Stimulated activated CD8-positive, alpha-beta memory T cell treated with anti-CD3 and anti-CD28 coated beads, Interleukin-7, amount 100 ng/mL, for 24 hours (primary cell): ENCODE results near the gene YEATS4.

ENCODE experiments used
- DNase-seq: peaks from one replicate; pipeline ENCODE4 v3.0.0-alpha.2; 2020; ENCODE audit warnings: low read depth

The YEATS4 gene

DNA sequence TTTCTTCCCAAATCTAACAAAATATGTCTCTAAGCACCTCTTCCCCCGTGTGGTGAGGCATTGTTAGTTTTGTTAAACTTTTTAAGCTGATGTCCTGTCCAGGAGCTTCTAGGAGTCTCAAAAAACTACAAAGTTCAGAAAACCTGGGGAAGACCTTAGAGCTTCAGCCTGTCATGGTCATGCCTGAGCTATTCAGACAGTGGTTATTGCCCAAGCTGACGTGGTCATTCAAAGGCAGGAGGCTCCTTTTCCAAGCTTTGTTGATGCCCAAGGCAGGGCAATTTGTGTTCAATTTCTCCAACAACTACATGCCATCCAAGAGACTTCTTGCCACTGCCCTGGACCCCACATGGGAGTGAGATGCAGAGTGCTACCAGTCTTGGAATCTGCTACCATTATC is 17.1 kb upstream of the YEATS4 start:
- DNase-seq = no peak

DNA sequence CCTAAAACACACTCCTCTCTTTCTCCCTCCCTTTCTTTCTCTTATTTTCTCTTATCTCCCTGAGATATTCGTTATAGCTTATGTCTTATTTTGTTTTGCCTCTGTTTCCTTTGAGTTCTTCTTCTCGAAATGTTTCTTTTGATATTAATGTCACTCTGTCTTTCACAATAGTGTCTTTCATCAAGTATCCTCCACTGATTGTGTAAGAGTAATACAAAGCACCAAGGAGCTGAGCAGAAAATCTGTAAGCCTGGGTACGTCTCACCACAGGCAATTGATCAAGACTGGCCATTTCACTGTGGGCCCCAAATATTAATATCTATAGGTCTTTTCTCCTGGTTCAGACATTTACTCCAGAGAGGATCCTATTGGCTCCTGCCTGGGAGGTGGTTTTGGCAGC is 16.2 kb upstream of the YEATS4 start:
- no peak for DNase-seq

DNA sequence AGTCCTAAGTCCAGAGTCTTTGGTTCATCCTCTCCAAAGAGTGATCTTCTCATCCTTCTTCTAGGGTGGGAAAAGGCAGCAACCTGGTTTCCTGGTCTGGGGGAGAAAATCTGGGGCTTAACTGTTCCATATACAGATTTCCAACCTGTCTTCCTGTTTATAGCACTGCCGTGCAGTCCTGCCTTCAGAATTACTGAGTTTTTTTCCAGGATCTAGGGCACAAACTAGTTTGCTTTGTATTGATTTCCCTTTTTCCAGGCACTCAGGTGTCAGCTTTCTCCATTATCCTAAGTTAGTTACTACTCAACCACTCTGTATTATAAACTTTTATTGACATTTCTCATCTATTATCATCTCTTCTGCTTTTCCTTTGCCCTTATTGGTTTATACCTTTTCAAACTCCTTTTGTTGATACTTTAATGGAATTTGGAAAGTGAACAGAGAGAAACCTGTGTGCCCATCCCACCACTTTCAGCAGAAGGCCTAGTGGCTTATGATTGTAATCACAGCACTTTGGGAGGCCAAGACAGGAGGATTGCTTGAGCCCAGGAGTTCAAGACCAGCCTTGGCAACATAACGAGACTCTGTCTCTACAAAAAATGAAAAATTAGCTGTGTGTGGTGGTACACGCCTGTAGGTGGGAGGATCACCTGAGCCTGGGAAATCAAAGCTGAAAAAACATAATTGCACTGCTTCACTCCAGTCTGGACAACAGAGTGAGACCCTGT is 15.5 kb upstream of the YEATS4 start:
- DNase-seq = no peak

- DNase-seq = no peak
These were observed 14.5 kb upstream of the YEATS4 start for GRCh38 chr12:69345077-69345476.

DNA sequence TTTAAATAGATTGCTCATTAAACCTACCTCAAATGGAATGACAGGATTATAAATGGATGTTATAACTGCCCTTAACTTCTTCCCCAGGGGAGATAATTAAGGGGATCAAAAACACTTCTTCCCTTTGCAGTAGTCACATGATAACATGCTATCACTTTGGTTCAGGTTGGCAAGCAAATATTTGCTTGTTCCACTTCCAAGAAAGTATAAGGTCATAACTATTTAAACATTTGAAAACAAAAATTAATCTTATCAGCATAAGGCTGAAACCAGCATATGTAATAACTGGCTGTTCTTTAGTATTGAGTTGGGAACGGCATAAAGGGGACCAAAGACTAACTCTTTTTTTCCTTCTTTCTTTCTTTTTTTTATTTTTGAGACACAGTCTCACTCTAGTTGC is 13.8 kb upstream of the YEATS4 start:
- no peak for DNase-seq

DNA sequence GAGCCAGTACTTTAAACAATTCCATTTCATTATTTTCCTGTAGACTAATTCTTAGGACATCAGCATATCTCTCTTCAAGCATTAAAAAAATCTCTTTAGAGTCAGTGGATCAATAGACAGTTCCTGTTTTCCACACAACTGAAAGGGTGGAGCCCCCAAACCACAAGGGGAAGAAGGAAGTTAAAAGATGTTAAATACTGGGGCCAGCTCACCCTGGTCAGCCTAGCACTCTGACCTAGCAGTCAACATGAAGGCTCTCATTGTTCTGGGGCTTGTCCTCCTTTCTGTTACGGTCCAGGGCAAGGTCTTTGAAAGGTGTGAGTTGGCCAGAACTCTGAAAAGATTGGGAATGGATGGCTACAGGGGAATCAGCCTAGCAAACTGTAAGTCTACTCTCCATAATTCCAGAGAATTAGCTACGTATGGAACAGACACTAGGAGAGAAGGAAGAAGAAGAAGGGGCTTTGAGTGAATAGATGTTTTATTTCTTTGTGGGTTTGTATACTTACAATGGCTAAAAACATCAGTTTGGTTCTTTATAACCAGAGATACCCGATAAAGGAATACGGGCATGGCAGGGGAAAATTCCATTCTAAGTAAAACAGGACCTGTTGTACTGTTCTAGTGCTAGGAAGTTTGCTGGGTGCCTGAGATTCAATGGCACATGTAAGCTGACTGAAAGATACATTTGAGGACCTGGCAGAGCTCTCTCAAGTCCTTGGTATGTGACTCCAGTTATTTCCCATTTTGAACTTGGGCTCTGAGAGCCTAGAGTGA is 11.2 kb upstream of the YEATS4 start, which contains the start of gene LYZ:
TSS of gene LYZ (plus strand) at position 220 of the 777 bp plus-strand sequence. CDS start at position 248, 28 bp downstream.
- no peak for DNase-seq

DNA sequence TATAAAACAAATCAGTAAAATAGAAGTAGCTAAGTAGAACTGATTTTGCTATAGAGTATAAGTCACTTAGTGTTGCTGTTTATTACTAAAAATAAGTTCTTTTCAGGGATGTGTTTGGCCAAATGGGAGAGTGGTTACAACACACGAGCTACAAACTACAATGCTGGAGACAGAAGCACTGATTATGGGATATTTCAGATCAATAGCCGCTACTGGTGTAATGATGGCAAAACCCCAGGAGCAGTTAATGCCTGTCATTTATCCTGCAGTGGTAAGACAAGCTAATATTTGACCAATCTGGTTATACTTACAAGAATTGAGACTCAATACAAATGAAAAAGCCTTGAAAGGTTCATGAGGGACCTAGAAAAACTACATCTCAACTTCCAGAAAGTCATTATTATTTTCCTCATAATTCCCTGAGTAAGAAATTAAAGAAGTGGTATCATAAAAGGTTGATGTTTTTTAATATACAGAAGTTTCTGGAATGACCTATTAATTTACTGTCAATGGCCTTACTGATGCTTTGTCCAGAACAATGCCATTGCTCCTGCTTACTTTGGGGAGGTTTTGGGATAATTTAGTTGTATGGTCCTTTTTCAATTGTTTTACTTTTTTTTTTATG is 9.4 kb upstream of the YEATS4 start:
- DNase-seq = no peak

DNA sequence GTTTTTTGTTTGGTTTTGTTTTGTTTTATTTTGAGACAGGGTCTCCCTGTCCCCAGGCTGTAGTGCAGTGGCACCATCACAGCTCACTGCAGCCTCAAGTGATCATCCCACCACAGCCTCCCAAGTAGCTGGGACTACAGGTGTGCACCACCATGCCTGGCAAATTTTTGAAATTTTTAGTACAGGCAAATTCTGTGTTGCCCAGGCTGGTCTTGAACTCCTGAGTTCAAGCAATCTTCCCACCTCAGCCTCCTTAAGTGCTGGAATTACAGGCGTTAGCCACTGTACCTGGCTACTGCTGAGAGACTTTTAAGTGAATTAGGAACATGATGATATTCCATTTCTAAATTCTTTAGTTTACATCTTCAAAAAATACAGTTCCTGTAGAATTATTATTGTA is 8.8 kb upstream of the YEATS4 start:
- DNase-seq = no peak

GRCh38 chr12:69351462-69352236 is 7.9 kb upstream of the YEATS4 start:
- DNase-seq = no peak

- DNase-seq = no peak
These were observed 6.6 kb upstream of the YEATS4 start for GRCh38 chr12:69352904-69353303.

- DNase-seq = no peak
These were observed 5.4 kb upstream of the YEATS4 start for GRCh38 chr12:69354172-69354555.

GRCh38 chr12:69354556-69355187 is 4.9 kb upstream of the YEATS4 start:
- DNase-seq = no peak

GRCh38 chr12:69355363-69356028 is 4.0 kb upstream of the YEATS4 start:
- no peak for DNase-seq

DNA sequence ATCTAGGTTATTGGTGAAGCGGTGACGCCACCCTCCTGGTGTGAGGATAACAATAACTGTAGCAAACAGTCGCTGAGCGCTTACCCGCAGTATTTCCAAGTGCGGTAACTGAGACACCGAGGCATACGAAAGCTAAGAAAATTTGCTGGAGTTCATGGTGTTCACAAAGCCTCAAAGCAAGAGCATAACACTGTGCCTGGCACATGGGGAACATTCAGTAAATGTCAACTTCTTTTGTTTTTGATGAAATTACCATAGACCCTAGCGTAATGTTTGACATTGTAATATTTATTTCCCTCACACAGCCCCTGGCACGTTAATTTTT is 767 bp downstream of the YEATS4 start:
- no peak for DNase-seq

DNA sequence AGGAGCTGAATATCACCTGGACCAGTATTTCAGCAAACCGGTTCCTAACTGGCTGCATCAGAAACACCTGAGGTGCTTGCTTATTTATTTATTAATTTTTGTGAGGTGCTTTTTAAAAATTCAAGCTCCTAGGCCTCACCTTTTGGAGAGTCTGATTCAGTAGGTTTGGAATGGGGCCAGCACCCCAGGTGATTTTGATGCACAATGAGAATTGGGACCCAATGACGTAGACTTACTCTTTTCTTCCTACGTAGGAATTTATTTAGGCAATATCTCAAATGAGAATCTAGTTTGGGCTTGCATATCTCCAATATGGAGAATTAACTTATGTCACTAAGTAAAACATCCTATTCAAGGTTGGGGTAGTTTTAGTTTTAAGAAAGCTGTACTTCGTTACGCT is 7.3 kb downstream of the YEATS4 start:
- DNase-seq = no peak

GRCh38 chr12:69368171-69368570 is 8.6 kb downstream of the YEATS4 start:
- no peak for DNase-seq

DNA sequence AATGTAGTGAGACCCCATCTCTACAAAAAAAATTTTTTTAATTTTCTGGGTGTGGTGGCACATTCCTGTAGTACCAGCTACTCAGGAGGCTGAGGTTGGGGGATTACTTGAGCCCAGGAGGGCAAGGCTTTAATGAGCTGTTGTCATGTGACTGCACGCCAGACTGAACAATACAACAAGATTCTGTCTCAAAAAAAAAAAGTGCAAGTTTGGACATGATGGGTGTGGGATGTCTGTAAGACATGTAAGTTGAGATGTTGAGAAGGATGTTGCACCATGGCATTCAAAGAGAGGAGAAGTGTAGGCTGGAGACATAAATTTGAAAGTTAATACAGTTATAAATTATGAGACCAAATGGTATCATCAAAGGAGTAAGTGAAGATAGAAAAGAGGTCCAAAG is 23.5 kb downstream of the YEATS4 start:
- DNase-seq = no peak

DNA sequence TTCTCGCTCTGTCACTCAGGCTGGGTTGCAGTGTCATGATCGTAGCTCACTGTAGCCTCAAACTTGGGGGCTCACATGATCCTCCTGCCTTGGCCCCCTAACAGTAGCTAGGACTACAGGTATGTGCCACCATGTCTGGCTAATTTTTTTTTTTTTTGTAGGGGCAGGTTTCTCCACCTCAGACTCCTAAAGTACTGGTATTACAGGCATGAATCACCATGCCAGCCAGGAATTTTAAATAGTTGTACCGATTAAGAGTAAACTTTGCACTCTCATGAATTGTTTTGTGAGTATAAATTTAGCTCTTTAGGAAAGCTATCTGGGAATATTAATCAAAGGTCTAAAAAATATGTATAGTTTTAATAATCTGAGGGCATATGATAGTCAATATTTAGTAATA is 25.5 kb downstream of the YEATS4 start:
- DNase-seq = no peak

GRCh38 chr12:69386921-69387320 is 27.4 kb downstream of the YEATS4 start:
- no peak for DNase-seq

DNA sequence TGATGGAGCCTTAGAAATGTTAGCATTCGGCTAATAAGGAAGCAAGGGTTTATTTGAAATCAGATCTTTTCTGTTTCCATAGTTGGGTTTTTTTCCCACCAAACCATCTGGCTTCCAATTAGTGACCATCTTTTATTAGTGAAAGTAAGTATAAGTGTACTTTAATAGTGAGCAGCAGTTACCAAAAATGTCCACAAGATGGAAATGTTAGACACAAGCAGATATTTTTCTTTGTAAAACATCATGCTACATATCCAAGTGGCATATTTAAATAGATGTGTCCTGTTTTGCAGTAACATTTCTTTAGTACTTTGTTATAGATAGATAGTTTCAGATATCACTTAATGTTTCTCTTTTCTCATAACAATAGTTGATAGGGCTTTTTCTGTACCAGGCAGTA is 28.8 kb downstream of the YEATS4 start:
- no peak for DNase-seq

GRCh38 chr12:69389831-69390230 is 30.3 kb downstream of the YEATS4 start:
- DNase-seq = no peak
